ENCODE data around the gene AFP. TPM values are rescaled to one million over a fixed set of nuclear protein-coding genes. Genes with fewer than 3 reads are reported as not detected.

The AFP gene
- total and polyA plus RNA-seq, 2 of the 13 experiments (the other 11 are each of a cell fraction or from before 2014, with no cell fraction given), result 9,434 to 13,105 TPM

DNA sequence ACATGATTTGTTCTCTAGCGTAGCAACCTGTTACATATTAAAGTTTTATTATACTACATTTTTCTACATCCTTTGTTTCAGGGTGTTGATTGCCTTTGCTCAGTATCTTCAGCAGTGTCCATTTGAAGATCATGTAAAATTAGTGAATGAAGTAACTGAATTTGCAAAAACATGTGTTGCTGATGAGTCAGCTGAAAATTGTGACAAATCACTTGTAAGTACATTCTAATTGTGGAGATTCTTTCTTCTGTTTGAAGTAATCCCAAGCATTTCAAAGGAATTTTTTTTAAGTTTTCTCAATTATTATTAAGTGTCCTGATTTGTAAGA is 29.5 kb upstream of the AFP start (continued):
- TF ChIP-seq, protein P1, sequence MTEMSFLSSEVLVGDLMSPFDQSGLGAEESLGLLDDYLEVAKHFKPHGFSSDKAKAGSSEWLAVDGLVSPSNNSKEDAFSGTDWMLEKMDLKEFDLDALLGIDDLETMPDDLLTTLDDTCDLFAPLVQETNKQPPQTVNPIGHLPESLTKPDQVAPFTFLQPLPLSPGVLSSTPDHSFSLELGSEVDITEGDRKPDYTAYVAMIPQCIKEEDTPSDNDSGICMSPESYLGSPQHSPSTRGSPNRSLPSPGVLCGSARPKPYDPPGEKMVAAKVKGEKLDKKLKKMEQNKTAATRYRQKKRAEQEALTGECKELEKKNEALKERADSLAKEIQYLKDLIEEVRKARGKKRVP (CRISPR knock-in tag; IDR thresholded peaks at IDR 0.05), result no peak
- peak; percentile 27; the same call in 1 of the 2 replicates for TF ChIP-seq MLLT10 (CRISPR knock-in tag; IDR thresholded peaks at IDR 0.05)
- no peak for TF ChIP-seq ZSCAN25 (CRISPR knock-in tag; IDR thresholded peaks at IDR 0.05)
- no peak for TF ChIP-seq CCDC6 (CRISPR knock-in tag; IDR thresholded peaks at IDR 0.05)
- TF ChIP-seq, protein P2, sequence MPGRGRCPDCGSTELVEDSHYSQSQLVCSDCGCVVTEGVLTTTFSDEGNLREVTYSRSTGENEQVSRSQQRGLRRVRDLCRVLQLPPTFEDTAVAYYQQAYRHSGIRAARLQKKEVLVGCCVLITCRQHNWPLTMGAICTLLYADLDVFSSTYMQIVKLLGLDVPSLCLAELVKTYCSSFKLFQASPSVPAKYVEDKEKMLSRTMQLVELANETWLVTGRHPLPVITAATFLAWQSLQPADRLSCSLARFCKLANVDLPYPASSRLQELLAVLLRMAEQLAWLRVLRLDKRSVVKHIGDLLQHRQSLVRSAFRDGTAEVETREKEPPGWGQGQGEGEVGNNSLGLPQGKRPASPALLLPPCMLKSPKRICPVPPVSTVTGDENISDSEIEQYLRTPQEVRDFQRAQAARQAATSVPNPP (CRISPR knock-in tag; IDR thresholded peaks at IDR 0.05), result no peak
- TF ChIP-seq IRF2 (CRISPR knock-in tag; IDR thresholded peaks at IDR 0.05), result no peak
- TF ChIP-seq ZNF34 (CRISPR knock-in tag; IDR thresholded peaks at IDR 0.05; ENCODE audit: borderline replicate concordance), result no peak
- TF ChIP-seq ZMYM4 (CRISPR knock-in tag; IDR thresholded peaks at IDR 0.05), result no peak
- TF ChIP-seq, protein P3, sequence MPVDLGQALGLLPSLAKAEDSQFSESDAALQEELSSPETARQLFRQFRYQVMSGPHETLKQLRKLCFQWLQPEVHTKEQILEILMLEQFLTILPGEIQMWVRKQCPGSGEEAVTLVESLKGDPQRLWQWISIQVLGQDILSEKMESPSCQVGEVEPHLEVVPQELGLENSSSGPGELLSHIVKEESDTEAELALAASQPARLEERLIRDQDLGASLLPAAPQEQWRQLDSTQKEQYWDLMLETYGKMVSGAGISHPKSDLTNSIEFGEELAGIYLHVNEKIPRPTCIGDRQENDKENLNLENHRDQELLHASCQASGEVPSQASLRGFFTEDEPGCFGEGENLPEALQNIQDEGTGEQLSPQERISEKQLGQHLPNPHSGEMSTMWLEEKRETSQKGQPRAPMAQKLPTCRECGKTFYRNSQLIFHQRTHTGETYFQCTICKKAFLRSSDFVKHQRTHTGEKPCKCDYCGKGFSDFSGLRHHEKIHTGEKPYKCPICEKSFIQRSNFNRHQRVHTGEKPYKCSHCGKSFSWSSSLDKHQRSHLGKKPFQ (CRISPR knock-in tag; IDR thresholded peaks at IDR 0.05; ENCODE audit: insufficient replicate concordance), result no peak
- no peak for TF ChIP-seq ZNF253 (CRISPR knock-in tag; IDR thresholded peaks at IDR 0.05; ENCODE audit: borderline replicate concordance)
- TF ChIP-seq LCORL (IDR thresholded peaks at IDR 0.05), result no peak
- TF ChIP-seq LCORL (CRISPR knock-in tag; IDR thresholded peaks at IDR 0.05), result no peak
- no peak for TF ChIP-seq ZNF547 (CRISPR knock-in tag; IDR thresholded peaks at IDR 0.05)
- TF ChIP-seq, protein P4, sequence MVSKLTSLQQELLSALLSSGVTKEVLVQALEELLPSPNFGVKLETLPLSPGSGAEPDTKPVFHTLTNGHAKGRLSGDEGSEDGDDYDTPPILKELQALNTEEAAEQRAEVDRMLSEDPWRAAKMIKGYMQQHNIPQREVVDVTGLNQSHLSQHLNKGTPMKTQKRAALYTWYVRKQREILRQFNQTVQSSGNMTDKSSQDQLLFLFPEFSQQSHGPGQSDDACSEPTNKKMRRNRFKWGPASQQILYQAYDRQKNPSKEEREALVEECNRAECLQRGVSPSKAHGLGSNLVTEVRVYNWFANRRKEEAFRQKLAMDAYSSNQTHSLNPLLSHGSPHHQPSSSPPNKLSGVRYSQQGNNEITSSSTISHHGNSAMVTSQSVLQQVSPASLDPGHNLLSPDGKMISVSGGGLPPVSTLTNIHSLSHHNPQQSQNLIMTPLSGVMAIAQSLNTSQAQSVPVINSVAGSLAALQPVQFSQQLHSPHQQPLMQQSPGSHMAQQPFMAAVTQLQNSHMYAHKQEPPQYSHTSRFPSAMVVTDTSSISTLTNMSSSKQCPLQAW (CRISPR knock-in tag; IDR thresholded peaks at IDR 0.05), result no peak
- TF ChIP-seq, protein P5, sequence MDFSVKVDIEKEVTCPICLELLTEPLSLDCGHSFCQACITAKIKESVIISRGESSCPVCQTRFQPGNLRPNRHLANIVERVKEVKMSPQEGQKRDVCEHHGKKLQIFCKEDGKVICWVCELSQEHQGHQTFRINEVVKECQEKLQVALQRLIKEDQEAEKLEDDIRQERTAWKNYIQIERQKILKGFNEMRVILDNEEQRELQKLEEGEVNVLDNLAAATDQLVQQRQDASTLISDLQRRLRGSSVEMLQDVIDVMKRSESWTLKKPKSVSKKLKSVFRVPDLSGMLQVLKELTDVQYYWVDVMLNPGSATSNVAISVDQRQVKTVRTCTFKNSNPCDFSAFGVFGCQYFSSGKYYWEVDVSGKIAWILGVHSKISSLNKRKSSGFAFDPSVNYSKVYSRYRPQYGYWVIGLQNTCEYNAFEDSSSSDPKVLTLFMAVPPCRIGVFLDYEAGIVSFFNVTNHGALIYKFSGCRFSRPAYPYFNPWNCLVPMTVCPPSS (IDR thresholded peaks at IDR 0.05), result no peak
- TF ChIP-seq PAF1 (CRISPR knock-in tag; IDR thresholded peaks at IDR 0.05), result peak; percentile 99
- TF ChIP-seq ZNF12 (CRISPR knock-in tag; IDR thresholded peaks at IDR 0.05), result no peak
- no peak for TF ChIP-seq ZNF577 (CRISPR knock-in tag; IDR thresholded peaks at IDR 0.05; ENCODE audit: borderline replicate concordance, low read depth)
- no peak for TF ChIP-seq MTA3 (CRISPR knock-in tag; IDR thresholded peaks at IDR 0.05)
- TF ChIP-seq MZF1 (CRISPR knock-in tag; IDR thresholded peaks at IDR 0.05; ENCODE audit: borderline replicate concordance), result no peak
- no peak for TF ChIP-seq KAT8 (CRISPR knock-in tag; IDR thresholded peaks at IDR 0.05)
- TF ChIP-seq, protein P6, sequence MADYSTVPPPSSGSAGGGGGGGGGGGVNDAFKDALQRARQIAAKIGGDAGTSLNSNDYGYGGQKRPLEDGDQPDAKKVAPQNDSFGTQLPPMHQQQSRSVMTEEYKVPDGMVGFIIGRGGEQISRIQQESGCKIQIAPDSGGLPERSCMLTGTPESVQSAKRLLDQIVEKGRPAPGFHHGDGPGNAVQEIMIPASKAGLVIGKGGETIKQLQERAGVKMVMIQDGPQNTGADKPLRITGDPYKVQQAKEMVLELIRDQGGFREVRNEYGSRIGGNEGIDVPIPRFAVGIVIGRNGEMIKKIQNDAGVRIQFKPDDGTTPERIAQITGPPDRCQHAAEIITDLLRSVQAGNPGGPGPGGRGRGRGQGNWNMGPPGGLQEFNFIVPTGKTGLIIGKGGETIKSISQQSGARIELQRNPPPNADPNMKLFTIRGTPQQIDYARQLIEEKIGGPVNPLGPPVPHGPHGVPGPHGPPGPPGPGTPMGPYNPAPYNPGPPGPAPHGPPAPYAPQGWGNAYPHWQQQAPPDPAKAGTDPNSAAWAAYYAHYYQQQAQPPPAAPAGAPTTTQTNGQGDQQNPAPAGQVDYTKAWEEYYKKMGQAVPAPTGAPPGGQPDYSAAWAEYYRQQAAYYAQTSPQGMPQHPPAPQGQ (CRISPR knock-in tag; IDR thresholded peaks at IDR 0.05; ENCODE audit: borderline replicate concordance), result no peak
- peak; percentile 33; the same call in 1 of the 2 replicates for TF ChIP-seq HDAC6 (IDR thresholded peaks at IDR 0.05; ENCODE audit: low read depth, low read length)
- TF ChIP-seq GZF1 (CRISPR knock-in tag; IDR thresholded peaks at IDR 0.05), result no peak
